GM21825 (cell line): ENCODE results near the gene PHF21B.

Experiments used
- ATAC-seq: cut with Tn5 transposase; IDR thresholded peaks from one replicate; pipeline ENCODE4 v1.9.1; 2021; ENCODE audit warnings: mild to moderate bottlenecking, moderate library complexity; ENCODE audit not compliant: unreplicated experiment

Gene PHF21B

DNA sequence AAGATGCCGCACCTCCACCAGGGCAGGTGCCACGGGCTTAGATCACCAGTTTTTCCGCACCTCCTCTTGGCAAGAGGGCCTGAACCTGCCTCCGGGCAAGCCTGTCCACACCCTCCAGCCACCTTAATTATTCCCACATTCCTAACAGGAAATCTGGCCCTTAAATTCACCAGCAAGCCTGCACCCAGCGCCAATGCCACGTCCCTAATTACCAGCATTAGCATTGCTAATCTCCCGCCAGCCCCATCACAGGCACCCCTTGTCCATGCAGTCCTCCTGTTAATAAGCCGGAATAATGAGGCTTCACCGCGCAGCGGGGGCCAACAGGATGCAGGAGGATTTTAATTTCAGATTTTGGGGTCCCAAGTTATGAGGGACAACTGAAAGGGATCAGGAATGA lies 69.7 kb downstream of the PHF21B start:
- ATAC-seq: no peak

DNA sequence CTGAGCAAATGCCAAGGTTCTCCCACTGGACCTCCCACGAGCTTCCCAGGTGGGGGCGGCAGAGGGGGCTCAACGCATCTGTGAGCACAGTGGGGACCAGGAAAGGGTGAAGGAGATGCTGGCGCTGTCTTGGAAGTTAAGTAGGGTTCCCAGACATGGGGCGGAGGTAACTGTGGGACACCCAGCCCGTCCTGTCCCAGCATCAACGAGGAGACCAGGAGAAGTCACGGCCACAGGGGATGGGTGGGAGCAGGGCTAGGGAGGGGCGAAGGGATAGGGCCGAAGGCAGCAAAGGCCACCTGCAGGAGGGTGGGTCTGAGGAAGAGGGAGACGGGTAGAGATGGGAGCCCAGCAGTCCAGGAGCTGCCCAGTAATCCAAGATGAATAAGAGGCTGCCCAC lies 70.4 kb downstream of the PHF21B start:
- no peak for ATAC-seq

DNA sequence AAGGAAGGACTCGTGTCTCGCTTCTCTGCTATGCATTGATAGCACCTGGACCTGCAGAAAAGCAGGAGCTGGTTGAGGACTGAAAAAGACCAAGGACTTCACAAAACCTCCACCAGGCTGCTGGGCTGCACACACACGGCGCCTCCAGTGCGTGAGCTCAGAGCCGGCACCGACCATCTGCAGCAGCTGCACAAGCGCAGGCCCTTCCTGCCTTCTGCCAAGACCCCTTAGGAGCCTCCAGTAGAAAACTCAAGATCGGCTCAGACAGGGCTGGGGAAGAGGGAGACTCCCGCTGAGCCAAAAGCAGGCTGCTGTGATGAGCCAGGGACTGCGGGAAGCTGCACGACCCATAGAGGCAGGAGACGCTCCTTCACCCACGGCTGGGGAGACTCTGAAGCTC lies 70.9 kb downstream of the PHF21B start:
- no peak for ATAC-seq

DNA sequence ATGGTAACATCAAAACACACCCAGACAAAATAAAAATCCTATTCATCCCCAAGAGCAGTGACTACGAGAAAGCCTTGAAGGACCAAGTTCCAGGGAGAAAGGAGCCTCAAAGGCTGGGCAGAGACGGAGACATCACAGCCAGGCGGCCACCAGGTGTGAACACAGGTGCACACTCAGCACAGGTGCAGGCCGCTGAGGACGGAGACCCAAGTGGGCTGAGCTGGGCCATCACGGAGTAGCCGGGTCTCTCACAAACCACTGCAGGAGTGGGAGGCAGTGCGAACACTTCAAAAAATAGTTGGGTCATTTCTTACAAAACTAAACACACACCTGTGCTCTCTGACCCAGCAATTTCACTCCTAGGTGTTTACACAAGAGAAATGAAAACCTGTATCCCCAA lies 72.6 kb downstream of the PHF21B start:
- ATAC-seq: no peak

DNA sequence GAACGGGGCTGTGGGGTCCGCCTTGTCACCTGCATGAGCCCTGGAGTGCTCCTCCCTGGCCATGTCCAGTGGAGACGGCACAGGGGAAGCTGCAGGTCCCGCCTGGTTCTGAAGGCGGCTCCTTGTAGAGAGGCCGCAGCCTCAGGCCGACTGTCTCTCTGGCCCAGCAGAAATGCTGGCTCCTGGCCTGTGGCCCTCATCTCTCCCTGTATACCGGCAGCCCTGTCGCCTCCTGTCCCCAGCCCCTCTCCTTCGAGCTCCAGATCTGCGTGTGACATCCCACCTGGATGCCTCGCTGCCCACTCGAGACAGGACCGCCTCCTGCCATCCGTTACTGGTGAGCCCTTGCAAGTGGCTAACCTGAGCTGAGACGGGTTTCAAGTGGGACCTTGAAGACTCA lies 73.6 kb downstream of the PHF21B start:
- ATAC-seq: no peak

DNA sequence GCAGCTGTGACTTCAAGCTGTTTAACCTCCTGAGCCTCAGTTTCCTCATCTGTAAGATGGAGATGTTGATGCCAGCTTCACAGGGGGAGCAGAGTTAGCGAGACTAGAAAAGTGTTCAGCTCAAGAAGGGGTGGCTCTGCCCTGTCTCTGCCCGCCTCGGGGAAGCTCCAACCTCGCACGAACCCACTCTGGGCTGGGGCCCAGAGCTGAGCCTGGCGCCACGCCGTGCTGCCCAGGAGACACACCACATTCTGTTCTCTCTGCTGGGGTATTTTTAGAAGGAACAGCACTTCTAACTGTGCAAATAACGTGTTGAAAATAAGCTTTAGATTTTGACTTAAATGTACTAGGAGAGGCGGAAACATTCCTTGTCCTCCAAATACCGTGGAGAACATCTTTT lies 74.1 kb downstream of the PHF21B start:
- no peak for ATAC-seq

DNA sequence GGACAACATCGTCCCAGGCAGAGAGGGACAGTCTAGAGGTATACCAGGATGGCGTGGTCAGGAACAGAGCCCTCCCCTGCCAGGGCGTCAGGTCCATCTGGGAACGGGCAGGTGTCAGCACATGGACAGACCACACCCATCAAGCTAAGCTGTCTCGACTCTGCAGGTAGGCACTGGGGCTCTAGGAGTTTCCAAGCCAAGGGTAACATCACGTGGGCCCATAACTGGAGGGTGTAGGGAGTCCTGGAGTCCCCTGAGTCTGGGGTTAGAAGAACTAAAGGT lies 75.4 kb downstream of the PHF21B start:
- ATAC-seq: no peak

DNA sequence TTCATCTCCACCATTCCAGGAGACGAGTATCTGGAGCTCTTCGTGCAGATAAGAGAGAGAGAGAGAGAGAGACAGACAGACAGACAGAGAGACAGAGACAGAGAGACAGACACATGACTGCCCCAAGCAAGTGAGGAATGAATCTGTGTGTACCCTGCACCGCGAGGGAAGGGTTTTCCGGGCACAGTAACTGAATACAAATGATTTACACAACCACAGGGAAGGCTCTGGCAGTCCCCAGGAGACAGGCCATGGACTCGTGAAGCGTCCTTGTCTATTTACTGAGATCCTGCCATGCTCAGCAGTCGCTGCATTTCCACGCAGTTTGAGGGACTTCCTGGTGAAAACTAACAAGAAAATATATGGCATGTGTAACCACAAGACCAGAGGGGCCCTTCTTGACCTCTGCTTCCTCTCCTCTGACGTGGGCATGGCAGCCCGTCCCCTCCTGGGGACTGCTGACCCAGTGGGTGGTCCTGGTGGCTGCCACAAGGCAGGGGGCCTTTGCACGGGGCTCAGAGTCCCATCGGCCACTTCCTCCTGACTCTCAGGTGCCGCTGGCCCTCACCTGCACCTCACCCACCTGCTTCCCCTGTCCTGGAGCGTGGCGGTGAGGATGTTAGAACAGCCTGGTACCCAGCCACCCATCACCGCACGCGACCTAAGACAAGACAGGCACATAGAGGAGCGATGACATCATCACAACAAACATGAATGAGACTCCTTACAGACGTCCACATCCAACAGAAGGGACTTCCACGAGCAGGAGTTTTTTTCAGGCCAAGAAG lies 75.9 kb downstream of the PHF21B start:
- no peak for ATAC-seq

DNA sequence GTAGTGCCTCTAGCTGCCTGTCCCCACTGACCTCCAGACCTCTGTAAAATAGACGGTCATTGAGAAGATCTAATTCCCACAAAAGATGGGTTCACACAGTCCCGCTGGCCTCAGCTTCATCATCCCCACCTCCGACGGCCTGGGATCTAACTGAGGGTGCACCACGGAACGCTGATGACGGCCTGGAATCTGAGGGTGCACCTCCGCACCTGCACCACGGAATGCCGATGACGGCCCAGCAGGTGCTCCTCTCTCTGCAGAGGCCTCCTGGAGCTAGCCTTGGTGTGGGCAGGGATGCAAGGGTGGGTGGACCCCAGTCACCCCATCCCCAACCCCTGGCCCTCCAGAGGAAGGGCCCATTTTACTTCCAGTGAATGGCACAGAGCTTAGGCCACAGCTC lies 77.3 kb downstream of the PHF21B start:
- no peak for ATAC-seq

DNA sequence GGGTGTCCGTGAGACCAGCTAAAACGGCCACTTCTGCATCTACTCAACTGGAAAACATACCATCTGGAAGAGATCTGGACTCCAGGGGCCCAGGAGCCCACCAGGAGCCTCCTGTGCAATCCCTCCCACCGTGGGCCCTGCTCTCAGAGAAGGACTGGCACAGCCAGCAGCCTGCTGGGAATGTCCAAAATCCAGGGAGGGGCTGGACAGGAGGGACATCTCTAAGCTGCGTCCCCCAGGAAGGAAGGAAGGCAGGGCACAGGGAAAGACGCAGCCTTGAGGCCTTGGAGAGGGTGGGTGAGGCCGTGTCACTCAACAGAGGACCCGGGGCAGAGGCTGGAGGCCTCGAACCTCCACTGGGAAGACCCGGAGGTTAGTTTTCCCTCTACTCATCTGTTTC lies 78.0 kb downstream of the PHF21B start:
- ATAC-seq: no peak

DNA sequence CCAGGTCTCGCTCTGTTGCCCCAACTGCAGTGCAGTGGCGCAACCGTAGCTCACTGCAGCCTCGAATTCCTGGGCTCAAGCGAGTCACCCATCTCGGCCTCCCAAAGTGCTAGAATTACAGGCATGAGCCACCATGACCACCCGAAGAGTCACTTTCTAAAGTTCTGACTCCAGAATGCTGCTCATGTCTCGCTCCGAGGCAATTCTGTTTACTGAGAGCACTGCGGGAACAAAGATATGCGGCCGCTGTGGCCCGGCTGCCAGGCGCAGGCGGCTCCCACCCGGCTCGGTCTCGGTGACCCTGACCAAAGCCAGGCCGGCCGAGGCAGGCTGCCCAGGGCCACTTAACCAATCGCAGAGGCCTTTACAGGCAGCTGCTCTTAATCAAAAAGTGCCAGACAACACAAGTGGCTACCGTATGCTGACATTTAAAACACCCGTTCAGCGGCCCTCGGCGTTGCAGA lies 78.7 kb downstream of the PHF21B start:
- ATAC-seq: no peak

DNA sequence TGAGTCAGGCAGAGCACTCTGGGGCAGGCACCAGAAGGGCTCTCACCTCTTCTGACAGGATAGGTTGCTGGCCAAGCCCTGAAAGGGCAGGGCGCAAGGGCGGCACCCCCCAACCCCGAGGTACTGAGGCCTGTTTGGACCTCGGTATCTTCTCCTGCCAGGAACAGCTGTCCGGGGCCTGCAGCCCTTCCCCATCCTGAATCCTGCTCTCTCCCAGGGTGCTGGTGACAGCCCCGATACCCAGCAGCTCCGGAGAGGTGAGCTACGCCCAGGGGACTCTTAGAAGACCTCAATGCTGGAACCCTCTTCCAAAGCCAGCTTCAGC lies 79.1 kb downstream of the PHF21B start:
- ATAC-seq: no peak

DNA sequence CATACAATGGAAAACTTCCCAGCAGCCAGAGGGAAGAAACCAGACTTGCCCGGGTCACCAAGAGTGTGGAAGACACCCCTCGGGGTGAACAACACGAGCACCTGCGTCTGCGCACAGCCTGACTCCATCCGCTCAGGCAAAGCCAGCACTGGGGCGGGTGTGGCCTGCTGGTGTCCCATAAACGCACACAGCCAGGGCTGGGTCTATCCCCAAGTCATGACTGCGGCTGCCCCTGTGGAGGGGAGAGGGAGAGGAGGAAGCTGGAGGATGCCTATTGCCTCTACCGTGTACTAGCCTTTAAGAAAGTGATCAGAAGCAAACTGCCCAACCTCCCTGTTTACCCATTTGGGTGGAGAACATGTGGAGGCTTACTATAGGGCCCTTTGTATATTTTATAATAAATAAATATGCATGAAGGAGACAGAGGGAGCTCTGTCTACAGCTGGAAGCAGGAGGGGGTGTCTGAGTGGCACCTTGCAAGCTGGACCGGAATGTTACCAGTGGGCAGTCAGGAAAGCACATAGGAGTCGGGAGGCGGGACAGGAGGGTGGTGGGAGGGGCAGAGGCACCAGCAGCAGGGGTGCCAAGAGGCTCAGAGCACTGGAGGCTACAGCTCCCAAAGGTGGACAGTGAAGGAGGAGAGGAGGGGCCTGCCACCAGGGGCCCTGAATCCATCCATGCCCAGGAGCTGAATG lies 79.6 kb downstream of the PHF21B start:
- no peak for ATAC-seq

DNA sequence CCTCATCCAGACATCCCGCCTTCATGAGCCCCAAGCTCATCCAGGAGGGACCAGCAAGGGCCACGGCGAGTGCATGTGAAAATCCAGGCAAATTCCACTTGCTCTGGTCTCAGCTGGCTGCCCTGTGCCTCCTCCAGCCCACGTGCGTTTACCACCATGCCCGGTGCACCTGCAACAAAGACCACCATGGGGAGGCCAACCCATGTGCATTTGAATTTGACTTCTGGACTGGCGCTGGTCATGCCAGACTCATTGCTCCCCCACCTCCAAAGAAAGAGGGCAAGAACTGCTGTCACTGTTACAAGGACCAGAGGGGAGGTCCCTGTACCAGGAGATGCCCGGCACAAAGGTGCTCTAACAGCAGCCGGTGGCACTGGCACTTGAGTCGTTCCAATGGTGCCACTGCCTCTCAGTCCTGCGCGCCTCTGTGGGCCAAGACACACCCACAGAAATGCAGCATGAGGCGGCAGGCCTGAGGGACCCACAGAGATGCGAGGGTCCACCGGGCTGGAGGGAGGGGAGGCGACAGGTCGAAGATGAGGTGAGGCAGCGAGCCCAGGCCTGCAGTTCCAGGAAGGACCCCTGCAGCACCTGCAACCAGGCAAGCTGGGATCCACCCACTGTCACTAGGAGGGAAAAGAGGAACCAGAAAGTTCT lies 80.3 kb downstream of the PHF21B start:
- ATAC-seq: no peak

DNA sequence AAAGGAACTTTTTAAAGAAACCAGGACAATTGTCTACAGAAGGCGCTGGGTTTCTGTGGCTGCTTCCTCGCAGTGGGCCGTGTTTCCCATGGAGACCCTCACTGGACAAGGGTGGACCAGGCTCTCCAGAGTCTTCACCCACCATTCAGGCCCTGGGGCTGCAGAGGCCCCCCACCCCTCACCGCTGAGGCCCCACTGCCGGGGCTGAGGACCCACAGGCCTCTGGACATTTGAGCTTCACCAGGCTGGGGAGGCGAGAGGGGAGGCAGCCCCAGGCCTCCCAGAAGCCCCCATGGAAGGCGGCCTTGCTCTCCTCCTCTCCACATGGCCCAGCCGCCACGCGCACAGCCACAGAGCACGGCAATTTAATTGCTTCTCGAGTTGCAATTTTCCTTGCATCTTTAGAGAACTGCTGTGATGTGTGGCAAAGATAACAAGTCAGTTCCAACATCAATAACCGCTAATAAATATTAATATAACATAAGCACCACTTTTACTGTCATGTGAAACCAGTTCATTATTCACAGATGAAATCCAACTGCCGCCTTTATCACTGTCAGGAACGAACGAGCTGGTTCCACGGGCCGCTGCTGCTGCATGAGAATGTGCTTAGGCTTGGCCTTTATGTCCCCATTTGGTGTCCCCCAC lies 81.0 kb downstream of the PHF21B start:
- ATAC-seq: no peak

DNA sequence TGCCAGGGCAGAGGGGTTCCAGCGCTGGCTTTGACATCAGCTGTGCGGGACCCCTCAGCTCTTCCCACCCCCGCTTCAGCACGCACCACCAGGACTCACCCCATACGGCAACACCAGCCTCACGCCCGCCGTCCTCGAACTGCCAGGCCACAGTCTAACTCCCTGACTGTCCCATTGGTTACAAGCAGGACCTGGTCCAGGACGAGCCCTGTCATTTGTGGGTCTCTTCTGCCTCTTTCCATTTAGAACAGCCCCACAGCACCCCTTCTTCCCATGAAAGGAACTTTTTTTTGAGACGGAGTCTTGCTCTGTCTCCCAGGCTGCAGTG lies 81.7 kb downstream of the PHF21B start:
- no peak for ATAC-seq

DNA sequence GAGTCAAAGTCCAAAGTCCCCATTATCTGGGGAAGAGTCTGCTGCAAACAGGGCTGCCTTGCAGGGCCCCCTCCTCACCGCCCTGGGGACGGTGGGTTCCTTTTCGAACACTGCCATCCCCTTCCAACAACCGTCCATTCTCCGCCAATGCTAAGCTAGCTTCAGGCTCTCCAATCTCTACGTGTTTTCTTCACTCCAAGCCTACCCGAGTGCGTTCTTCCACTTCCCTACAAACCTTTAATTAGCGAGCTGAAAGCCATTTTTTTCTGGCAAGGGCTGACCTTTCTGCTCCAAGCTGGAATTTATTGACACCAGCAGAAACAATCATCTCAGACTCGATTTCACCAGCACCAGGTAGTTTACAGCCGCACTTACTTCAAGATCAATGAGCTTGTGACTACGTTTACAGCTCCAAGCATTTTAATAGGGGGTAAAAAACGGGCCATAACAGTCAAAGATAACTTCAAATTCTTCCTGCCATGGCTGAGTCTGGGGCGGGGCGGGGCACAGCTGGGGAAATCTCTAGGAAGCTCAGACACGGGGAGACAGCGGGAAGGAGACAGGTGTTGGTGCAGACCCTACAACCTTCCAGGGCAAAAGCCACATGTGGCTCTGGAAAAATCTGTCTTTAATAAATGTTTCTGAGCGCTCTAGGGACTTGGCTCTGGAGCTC lies 82.2 kb downstream of the PHF21B start:
- ATAC-seq: no peak

DNA sequence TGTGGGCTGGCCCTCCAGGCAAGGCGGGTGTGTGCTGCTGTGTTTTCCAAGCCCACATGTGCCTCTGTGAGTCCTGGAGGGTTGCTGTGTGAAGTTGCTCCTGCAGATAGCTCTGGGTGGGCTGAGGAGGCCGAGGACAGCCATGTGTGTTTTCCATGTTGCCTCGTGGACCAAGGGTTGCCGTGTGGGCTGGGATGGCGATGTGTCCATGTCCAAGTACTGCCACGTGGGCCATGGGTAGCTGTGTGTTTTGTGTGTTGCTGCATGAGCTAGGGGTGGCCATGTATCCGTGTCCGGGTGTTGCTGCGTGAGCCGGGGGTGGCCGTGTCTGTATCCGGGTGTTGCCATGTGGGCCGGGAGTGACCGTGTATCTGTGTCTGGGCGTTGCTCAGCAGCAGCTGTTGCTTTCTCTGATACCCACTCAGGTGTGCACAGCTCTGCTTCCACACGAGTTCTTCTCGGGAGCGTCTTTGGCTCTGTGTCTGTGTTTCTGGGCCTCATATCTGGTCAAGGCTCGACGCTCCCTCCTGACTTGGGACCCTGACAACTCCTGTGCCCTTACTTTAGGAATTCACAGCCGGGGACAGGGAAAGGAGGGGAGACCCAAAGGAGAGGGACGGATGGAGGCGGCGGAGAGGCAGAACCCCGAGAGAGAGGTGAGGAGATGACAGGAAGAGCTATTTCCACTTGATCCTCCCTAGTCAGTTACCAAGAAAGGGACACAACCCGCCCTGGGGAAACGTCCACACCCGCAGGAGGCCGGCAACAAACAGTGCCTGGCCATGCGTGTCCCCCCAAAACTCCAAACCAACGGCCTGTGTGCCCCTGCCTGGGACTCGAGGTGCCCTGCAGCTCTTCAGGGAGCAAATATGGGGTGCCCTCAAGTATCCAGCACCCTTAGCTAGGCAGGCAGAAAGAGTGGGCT lies 83.1 kb downstream of the PHF21B start:
- no peak for ATAC-seq

DNA sequence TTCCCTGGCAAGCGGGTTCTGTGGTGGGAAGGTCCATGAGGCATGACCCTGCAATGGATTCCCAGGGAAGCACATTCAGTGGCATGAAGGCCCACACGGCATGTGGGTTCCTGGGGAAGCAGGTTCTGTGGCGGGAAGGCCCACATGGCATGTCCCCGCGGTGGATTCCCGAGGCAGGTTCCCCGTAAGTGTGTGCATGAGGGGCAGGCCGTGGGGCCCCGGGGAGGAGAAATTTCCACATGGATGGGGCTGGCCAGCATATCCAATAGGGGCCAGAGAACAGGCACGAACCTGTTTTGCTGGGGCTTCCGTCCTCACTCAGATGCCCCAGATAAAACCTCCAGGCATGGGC lies 83.7 kb downstream of the PHF21B start:
- ATAC-seq: no peak

DNA sequence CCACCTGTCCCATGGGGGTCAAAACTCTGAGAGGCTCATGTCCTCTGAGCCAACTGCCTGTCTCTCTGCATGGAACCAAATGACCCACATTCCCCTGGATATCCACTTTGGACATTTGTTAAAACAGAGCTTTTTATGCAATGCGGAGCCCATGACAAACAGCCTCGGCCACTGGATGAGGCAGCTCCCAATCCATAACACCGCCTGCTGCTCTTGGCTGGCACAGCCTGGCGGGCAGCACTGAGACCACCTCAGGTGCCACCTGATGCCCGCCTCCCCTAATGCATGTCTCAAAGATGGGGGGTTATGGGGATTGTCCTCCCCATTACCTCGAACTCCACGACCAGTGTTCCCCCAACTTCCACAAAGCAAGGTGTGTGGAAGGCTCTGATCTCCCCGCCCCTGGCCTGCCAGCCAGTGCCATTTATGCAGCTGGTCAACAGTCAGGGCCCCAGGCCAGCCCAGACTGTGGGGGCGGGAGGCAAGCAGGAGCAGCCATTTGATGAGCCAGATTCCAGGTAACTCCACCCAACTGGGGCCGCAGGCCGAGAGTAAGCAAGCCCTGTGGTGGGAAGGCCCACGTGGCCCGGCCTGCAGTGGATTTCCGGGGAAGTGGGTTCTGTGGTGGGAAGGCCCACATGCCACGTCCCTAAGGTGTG lies 84.2 kb downstream of the PHF21B start:
- ATAC-seq: no peak
